ENCODE measurements around the gene UST.
A peak's percentile ranks its signal among the peaks of the same experiment; 100 is the strongest.

The UST gene

GRCh38 chr6:149026530-149026942 lies 279.7 kb downstream of the UST start:
- Histone ChIP-seq H3K4me3 (ENCODE audit: insufficient read depth in 1 of 2, low read depth in 1 of 2, low read length in 2 of 2) (no peak overlapping the region), H2BK120ac (ENCODE audit: low read depth, low read length) (no peak overlapping the region), H2BK15ac (ENCODE audit: low read depth, poor library complexity, severe bottlenecking) (no peak overlapping the region), H4K8ac (ENCODE audit: low read length) (no peak overlapping the region), H3K27me3 (ENCODE audit: control insufficient read depth in 1 of 2, insufficient read depth in 1 of 2, low read length in 2 of 2) (no peaks in the 10 kb centered on the region), H3K79me1 (replicated peaks; ENCODE audit: low read length, poor library complexity, severe bottlenecking) (no peaks in the 10 kb centered on the region), H3K4ac (ENCODE audit: low read depth in 1 of 2, low read length in 2 of 2) (no peak overlapping the region), H3K14ac (ENCODE audit: low read length in 2 of 2) (no peak overlapping the region), H3K9me3 (ENCODE audit: control insufficient read depth, low read length) (no peaks in the 10 kb centered on the region), H3K18ac (ENCODE audit: low read depth in 1 of 2, low read length in 2 of 2) (no peak overlapping the region), H3K23ac (ENCODE audit: low read length in 2 of 2) (no peak overlapping the region), H3K4me2 (ENCODE audit: low read length, poor library complexity, severe bottlenecking) (no peak overlapping the region), H3K4me1 (ENCODE audit: control insufficient read depth, insufficient read depth, low read depth, low read length) (peaks cover 1% of the 10 kb centered on the region), H2BK5ac (ENCODE audit: low read depth, low read length, poor library complexity, severe bottlenecking) (no peak overlapping the region), H3K27ac (ENCODE audit: low read length, poor library complexity, severe bottlenecking) (no peak overlapping the region), H2AFZ (ENCODE audit: low read depth, low read length) (no peak overlapping the region), H2BK12ac (ENCODE audit: low read length in 2 of 2) (no peak overlapping the region), H2AK5ac (ENCODE audit: low read length, severe bottlenecking) (no peak overlapping the region), H3K36me3 (ENCODE audit: control insufficient read depth in 1 of 2, insufficient read depth in 2 of 2, low read depth in 1 of 2, low read length in 2 of 2) (peaks cover 3 to 20% of the 10 kb centered on the region in 2 experiments), H4K91ac (ENCODE audit: low read length) (no peak overlapping the region), H3K9ac (ENCODE audit: low read length) (peak overlapping the region; percentile 71)
- 14% methylated on average over 3 of the region's 4 CpGs for WGBS
- peak; percentile 75 for DNase-seq

GRCh38 chr6:149027484-149027883 lies 280.7 kb downstream of the UST start:
- Histone ChIP-seq H3K4me3 (ENCODE audit: insufficient read depth in 1 of 2, low read depth in 1 of 2, low read length in 2 of 2) (no peak overlapping the region), H2BK15ac (ENCODE audit: low read depth, poor library complexity, severe bottlenecking) (peak overlapping the region; percentile 44), H3K9me3 (ENCODE audit: control insufficient read depth, low read length) (no peaks in the 10 kb centered on the region), H3K14ac (ENCODE audit: low read length in 2 of 2) (no peak overlapping the region), H2BK12ac (ENCODE audit: low read length in 2 of 2) (no peak overlapping the region), H3K4me1 (ENCODE audit: control insufficient read depth, insufficient read depth, low read depth, low read length) (peaks cover 10% of the 10 kb centered on the region), H2AK5ac (ENCODE audit: low read length, severe bottlenecking) (no peak overlapping the region), H2BK120ac (ENCODE audit: low read depth, low read length) (no peak overlapping the region), H3K4me2 (ENCODE audit: low read length, poor library complexity, severe bottlenecking) (no peak overlapping the region), H4K91ac (ENCODE audit: low read length) (no peak overlapping the region), H3K27me3 (ENCODE audit: control insufficient read depth in 1 of 2, insufficient read depth in 1 of 2, low read length in 2 of 2) (no peaks in the 10 kb centered on the region), H3K36me3 (ENCODE audit: control insufficient read depth in 1 of 2, insufficient read depth in 2 of 2, low read depth in 1 of 2, low read length in 2 of 2) (peaks cover 2 to 14% of the 10 kb centered on the region in 2 experiments), H4K8ac (ENCODE audit: low read length) (no peak overlapping the region), H3K9ac (ENCODE audit: low read length) (peak overlapping the region; percentile 71), H3K27ac (ENCODE audit: low read length, poor library complexity, severe bottlenecking) (no peak overlapping the region), H2BK5ac (ENCODE audit: low read depth, low read length, poor library complexity, severe bottlenecking) (no peak overlapping the region), H3K4ac (ENCODE audit: low read depth in 1 of 2, low read length in 2 of 2) (no peak overlapping the region), H3K79me1 (replicated peaks; ENCODE audit: low read length, poor library complexity, severe bottlenecking) (no peaks in the 10 kb centered on the region), H3K18ac (ENCODE audit: low read depth in 1 of 2, low read length in 2 of 2) (no peak overlapping the region), H2AFZ (ENCODE audit: low read depth, low read length) (no peak overlapping the region), H3K23ac (ENCODE audit: low read length in 2 of 2) (no peak overlapping the region)
- WGBS: 100% methylated on average over 1 of the region's 1 CpG
- DNase-seq: no peak

- no peak overlapping the region for H4K91ac ChIP-seq (ENCODE audit: low read length)
- no peak overlapping the region for H2BK15ac ChIP-seq (ENCODE audit: low read depth, poor library complexity, severe bottlenecking)
- no peaks in the 10 kb centered on the region for H3K27me3 ChIP-seq (ENCODE audit: control insufficient read depth in 1 of 2, insufficient read depth in 1 of 2, low read length in 2 of 2)
- no peaks in the 10 kb centered on the region for H3K9me3 ChIP-seq (ENCODE audit: control insufficient read depth, low read length)
- no peak overlapping the region for H3K4me2 ChIP-seq (ENCODE audit: low read length, poor library complexity, severe bottlenecking)
- no peak overlapping the region for H3K4ac ChIP-seq (ENCODE audit: low read depth in 1 of 2, low read length in 2 of 2)
- peaks cover 0 to under 1% of the 10 kb centered on the region in 2 experiments for H3K36me3 ChIP-seq (ENCODE audit: control insufficient read depth in 1 of 2, insufficient read depth in 2 of 2, low read depth in 1 of 2, low read length in 2 of 2)
- no peak overlapping the region for H2BK120ac ChIP-seq (ENCODE audit: low read depth, low read length)
- no peak overlapping the region for H2AK5ac ChIP-seq (ENCODE audit: low read length, severe bottlenecking)
- peak overlapping the region; percentile 15 for H3K9ac ChIP-seq (ENCODE audit: low read length)
- no peak overlapping the region for H3K4me3 ChIP-seq (ENCODE audit: insufficient read depth in 1 of 2, low read depth in 1 of 2, low read length in 2 of 2)
- no peak overlapping the region for H2BK12ac ChIP-seq (ENCODE audit: low read length in 2 of 2)
- H3K4me1 ChIP-seq (ENCODE audit: control insufficient read depth, insufficient read depth, low read depth, low read length): peaks cover 12% of the 10 kb centered on the region
- H2BK5ac ChIP-seq (ENCODE audit: low read depth, low read length, poor library complexity, severe bottlenecking): no peak overlapping the region
- H3K23ac ChIP-seq (ENCODE audit: low read length in 2 of 2): no peak overlapping the region
- H4K8ac ChIP-seq (ENCODE audit: low read length): no peak overlapping the region
- H3K27ac ChIP-seq (ENCODE audit: low read length, poor library complexity, severe bottlenecking): no peak overlapping the region
- H3K18ac ChIP-seq (ENCODE audit: low read depth in 1 of 2, low read length in 2 of 2): no peak overlapping the region
- H2AFZ ChIP-seq (ENCODE audit: low read depth, low read length): no peak overlapping the region
- no peak overlapping the region for H3K14ac ChIP-seq (ENCODE audit: low read length in 2 of 2)
- 9% methylated on average over 4 of the region's 6 CpGs for WGBS
- H3K79me1 ChIP-seq (replicated peaks; ENCODE audit: low read length, poor library complexity, severe bottlenecking): no peaks in the 10 kb centered on the region
- DNase-seq: peak; percentile 83
Measured at GRCh38 chr6:149028767-149029405, 282.1 kb downstream of the UST start.

DNA sequence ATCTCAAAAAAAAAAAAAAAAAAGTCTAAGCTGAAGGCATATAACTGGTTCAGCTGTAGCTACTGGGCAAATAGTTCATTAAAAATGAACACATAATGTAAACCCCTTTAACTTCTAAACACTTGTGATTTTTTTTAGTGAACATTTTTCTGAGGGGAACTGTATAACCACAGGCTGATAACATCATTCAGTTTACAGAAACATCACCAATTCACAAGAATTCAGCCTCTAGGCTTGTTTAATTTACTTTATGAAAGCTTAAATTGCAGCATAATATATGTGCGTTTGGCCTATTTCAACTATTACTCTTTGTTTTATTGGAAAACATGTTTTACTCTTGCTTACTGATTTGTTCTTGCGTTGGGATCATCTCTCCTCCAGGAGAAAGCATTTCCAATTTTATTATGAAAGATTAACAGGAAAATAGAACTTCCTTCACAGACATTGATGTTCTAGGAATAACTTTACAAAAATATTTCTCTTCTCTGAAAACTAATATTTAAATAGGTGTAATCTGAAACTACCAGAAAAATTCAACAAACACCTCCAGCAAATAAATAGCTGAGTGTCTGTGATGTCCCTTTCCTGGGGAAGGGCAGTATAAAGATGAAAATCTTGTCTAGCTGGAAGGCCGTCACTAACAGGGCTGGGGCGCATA lies 284.5 kb downstream of the UST start:
- H3K27ac ChIP-seq (ENCODE audit: low read length, poor library complexity, severe bottlenecking): peak overlapping the region; percentile 97
- H3K4me2 ChIP-seq (ENCODE audit: low read length, poor library complexity, severe bottlenecking): peak overlapping the region; percentile 39
- H3K4ac ChIP-seq (ENCODE audit: low read depth in 1 of 2, low read length in 2 of 2): peak overlapping the region in 1 of 2 experiments; percentile 85
- H4K91ac ChIP-seq (ENCODE audit: low read length): no peak overlapping the region
- no peak overlapping the region for H2BK15ac ChIP-seq (ENCODE audit: low read depth, poor library complexity, severe bottlenecking)
- no peaks in the 10 kb centered on the region for H3K79me1 ChIP-seq (replicated peaks; ENCODE audit: low read length, poor library complexity, severe bottlenecking)
- H3K23ac ChIP-seq (ENCODE audit: low read length in 2 of 2): no peak overlapping the region
- no peak overlapping the region for H3K18ac ChIP-seq (ENCODE audit: low read depth in 1 of 2, low read length in 2 of 2)
- H3K27me3 ChIP-seq (ENCODE audit: control insufficient read depth in 1 of 2, insufficient read depth in 1 of 2, low read length in 2 of 2): no peaks in the 10 kb centered on the region
- peak; percentile 26 for DNase-seq
- no peaks in the 10 kb centered on the region for H3K36me3 ChIP-seq (ENCODE audit: control insufficient read depth in 1 of 2, insufficient read depth in 2 of 2, low read depth in 1 of 2, low read length in 2 of 2)
- no peaks in the 10 kb centered on the region for H3K9me3 ChIP-seq (ENCODE audit: control insufficient read depth, low read length)
- H3K9ac ChIP-seq (ENCODE audit: low read length): peak overlapping the region; percentile 80
- no peak overlapping the region for H3K14ac ChIP-seq (ENCODE audit: low read length in 2 of 2)
- H2BK12ac ChIP-seq (ENCODE audit: low read length in 2 of 2): peak overlapping the region; percentile 80
- WGBS: 98% methylated on average over 2 of the region's 4 CpGs
- peak overlapping the region; percentile 95 for H2BK5ac ChIP-seq (ENCODE audit: low read depth, low read length, poor library complexity, severe bottlenecking)
- H2AK5ac ChIP-seq (ENCODE audit: low read length, severe bottlenecking): peak overlapping the region; percentile 80
- H4K8ac ChIP-seq (ENCODE audit: low read length): no peak overlapping the region
- peaks cover 13% of the 10 kb centered on the region for H3K4me1 ChIP-seq (ENCODE audit: control insufficient read depth, insufficient read depth, low read depth, low read length)
- H2BK120ac ChIP-seq (ENCODE audit: low read depth, low read length): no peak overlapping the region
- no peak overlapping the region for H3K4me3 ChIP-seq (ENCODE audit: insufficient read depth in 1 of 2, low read depth in 1 of 2, low read length in 2 of 2)
- no peak overlapping the region for H2AFZ ChIP-seq (ENCODE audit: low read depth, low read length)

Data from mesenchymal stem cell (in vitro differentiated cells and primary cell).